ENCODE results near the gene GARNL3.

Gene GARNL3

DNA sequence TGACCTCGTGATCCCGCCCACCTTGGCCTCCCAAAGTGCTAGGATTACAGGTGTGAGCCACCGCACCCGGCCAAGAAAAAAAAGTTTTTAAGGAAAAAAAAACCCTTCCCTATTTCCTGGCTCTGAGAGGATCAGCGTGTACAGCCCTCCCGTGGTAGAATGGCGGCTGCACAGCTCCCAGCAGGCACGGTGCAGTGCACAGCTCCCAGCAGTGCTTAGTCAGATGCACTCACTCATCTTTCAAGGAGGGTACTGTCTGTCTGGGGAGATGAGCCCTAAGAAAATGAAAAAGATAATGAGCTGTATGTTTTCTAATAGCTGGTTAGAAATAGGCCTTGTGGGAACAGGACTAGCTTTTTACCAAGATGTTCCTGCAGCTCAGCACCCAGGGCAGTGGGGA lies 95.7 kb downstream of the GARNL3 start:
- in situ Hi-C loops (cut with HindIII; ENCODE audit: low pct_unique_long_range_greater_than_20kb, low sequenced_read_pairs): no loop called here
- DNase-seq (ENCODE audit: low read depth in 1 of 2, low spot score in 1 of 2): no peak
- TF ChIP-seq JUND (IDR thresholded peaks at IDR 0.05; ENCODE audit: low read depth): no peak

DNA sequence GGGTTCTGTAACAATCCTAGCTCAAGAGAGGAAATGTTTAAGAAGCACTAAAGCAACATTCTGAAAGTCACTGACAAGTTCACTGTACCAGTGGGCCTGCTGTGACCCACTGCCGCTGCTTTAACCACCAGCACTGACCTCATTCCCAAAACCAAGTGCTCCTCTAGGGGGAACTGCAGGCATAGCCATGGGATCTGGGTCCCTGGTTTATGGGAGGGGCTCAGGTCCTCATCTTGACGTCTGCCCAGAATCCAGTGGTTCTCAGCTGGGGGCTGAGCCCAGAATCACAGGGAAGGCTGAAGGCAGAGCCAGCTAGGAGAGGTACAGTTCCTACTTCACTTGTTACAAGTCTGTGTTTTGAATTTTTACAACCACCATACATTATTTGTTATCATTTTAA lies 96.3 kb downstream of the GARNL3 start:
- in situ Hi-C loops (cut with HindIII; ENCODE audit: low pct_unique_long_range_greater_than_20kb, low sequenced_read_pairs): no loop called here
- DNase-seq (ENCODE audit: low read depth in 1 of 2, low spot score in 1 of 2): peak in 1 of 2 experiments; percentile 49
- TF ChIP-seq JUND (IDR thresholded peaks at IDR 0.05; ENCODE audit: low read depth): no peak

GRCh38 chr9:127361561-127361960 lies 97.0 kb downstream of the GARNL3 start:
- TF ChIP-seq JUND (IDR thresholded peaks at IDR 0.05; ENCODE audit: low read depth): no peak
- in situ Hi-C loops (cut with HindIII; ENCODE audit: low pct_unique_long_range_greater_than_20kb, low sequenced_read_pairs): no loop called here
- DNase-seq (ENCODE audit: low read depth in 1 of 2, low spot score in 1 of 2): peak; percentile 31 to 52

DNA sequence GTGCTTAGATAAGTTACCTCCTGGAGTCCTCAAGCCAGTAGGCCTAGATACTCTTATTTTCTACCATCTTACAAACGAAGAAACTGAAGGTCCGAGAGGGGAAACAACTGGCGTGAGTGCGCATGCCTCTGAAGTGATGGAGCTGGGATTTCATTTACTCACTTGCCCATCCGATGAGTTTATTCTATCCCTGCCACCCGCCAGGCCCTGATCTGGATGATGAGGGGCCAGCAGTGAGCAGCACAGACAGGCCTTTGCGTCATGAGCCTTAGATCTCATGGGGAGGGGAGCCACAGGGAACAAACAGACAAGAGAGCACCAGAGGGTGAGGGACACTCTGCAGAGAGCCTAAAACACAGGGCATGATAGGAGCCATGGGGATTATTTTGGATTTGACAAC lies 98.3 kb downstream of the GARNL3 start:
- DNase-seq (ENCODE audit: low read depth in 1 of 2, low spot score in 1 of 2): no peak
- no peak for TF ChIP-seq JUND (IDR thresholded peaks at IDR 0.05; ENCODE audit: low read depth)
- in situ Hi-C loops (cut with HindIII; ENCODE audit: low pct_unique_long_range_greater_than_20kb, low sequenced_read_pairs): no loop called here

- TF ChIP-seq JUND (IDR thresholded peaks at IDR 0.05; ENCODE audit: low read depth): no peak
Measured at GRCh38 chr9:127365461-127365860, 100.9 kb downstream of the GARNL3 start.

DNA sequence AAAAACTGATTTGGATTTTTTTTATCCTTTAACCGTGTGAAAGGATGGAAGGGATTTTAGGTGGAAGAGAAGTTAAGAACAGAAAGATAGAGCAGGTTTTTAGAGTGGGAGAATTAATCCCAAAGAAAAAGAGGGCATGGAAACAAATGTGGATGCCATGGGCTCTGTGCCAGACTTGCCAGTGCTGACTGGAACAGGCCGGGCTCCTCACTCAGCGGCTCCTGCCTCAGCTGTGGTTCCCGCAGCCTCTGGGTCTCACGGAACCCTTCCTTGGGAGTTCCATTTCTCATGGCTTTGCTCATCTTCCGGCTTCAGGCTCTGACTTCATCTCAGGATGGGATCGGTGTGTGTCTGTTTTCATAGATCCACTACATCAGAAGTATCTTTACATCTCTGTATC lies 102.0 kb downstream of the GARNL3 start:
- DNase-seq (ENCODE audit: low read depth in 1 of 2, low spot score in 1 of 2): no peak
- TF ChIP-seq JUND (IDR thresholded peaks at IDR 0.05; ENCODE audit: low read depth): no peak
- in situ Hi-C loops (cut with HindIII; ENCODE audit: low pct_unique_long_range_greater_than_20kb, low sequenced_read_pairs): no loop called here

More at GRCh38 chr9:127365461-127365860, 100.9 kb downstream of the GARNL3 start:
- DNase-seq (ENCODE audit: low read depth in 1 of 2, low spot score in 1 of 2): no peak
- in situ Hi-C loops (cut with HindIII; ENCODE audit: low pct_unique_long_range_greater_than_20kb, low sequenced_read_pairs): no loop called here

DNA sequence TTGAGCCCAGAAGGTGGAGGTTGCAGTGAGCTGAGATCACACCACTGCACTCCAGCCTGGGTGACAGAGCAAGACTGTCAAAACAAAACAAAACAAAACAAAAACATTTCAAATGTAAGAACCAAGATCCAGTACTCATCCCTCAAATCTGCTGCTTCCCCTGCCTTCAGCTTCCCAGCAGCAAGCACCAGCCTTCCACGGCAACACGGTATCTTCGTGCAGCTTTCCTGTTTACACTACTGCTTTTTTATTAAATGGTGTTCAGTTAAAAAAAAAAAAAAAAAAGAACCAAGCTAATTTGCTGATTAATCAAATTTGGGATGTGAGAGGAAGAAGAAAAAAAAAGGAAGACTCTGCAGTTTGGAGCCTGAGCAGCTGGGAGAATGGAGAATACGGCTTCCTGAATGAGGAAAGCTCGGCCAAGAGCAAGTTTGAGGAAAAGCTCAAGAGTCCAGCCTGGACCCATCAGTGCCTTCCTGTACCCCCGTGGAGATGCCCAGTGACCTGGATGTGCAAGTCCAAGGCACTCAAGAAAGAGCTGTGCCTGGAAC lies 104.4 kb downstream of the GARNL3 start:
- TF ChIP-seq JUND (IDR thresholded peaks at IDR 0.05; ENCODE audit: low read depth): no peak
- no peak for DNase-seq (ENCODE audit: low read depth in 1 of 2, low spot score in 1 of 2)
- in situ Hi-C loops (cut with HindIII; ENCODE audit: low pct_unique_long_range_greater_than_20kb, low sequenced_read_pairs): no loop called here

DNA sequence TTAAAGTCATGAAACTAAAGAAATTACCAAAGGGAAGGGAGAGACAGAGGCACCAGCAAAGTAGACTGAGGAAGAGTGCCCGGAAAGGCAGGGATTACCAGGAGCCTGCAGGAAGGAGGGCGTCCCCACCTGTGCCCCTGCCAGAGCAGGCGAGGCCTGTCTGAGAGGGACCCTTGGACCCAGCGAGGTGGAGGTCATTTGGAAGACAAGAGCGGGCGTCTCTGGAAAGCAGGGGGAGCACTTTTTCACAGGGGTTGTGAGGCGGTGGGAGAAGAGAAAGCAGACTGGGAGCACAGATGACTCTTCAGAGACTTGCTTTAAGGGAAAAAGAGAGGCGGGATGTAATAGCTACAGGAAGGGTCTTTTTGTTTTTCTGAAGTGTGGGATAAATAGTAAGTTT lies 104.9 kb downstream of the GARNL3 start:
- in situ Hi-C loops (cut with HindIII; ENCODE audit: low pct_unique_long_range_greater_than_20kb, low sequenced_read_pairs): no loop called here
- no peak for DNase-seq (ENCODE audit: low read depth in 1 of 2, low spot score in 1 of 2)
- no peak for TF ChIP-seq JUND (IDR thresholded peaks at IDR 0.05; ENCODE audit: low read depth)

DNA sequence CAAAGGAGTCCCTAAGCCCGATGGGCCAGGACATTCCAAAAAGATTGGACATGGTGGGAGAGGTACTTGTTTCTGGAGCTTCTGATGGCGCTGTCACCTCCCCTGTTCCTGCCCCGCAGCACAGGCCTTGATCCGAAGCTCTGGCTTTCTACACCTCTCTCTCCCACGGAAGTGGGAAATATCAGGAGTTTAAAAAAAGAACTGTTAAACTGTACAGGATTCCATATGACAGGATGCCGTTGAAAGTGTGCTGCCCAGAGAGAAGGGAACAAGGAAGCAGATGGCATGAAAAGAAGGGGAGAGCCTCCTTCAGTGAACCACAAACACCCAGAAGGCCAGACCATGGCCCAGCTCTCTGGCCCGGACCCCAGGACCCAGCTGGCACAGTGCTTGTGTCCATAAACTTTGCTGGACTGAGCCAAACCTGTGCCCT lies 105.6 kb downstream of the GARNL3 start:
- no peak for TF ChIP-seq JUND (IDR thresholded peaks at IDR 0.05; ENCODE audit: low read depth)
- in situ Hi-C loops (cut with HindIII; ENCODE audit: low pct_unique_long_range_greater_than_20kb, low sequenced_read_pairs): no loop called here
- no peak for DNase-seq (ENCODE audit: low read depth in 1 of 2, low spot score in 1 of 2)

DNA sequence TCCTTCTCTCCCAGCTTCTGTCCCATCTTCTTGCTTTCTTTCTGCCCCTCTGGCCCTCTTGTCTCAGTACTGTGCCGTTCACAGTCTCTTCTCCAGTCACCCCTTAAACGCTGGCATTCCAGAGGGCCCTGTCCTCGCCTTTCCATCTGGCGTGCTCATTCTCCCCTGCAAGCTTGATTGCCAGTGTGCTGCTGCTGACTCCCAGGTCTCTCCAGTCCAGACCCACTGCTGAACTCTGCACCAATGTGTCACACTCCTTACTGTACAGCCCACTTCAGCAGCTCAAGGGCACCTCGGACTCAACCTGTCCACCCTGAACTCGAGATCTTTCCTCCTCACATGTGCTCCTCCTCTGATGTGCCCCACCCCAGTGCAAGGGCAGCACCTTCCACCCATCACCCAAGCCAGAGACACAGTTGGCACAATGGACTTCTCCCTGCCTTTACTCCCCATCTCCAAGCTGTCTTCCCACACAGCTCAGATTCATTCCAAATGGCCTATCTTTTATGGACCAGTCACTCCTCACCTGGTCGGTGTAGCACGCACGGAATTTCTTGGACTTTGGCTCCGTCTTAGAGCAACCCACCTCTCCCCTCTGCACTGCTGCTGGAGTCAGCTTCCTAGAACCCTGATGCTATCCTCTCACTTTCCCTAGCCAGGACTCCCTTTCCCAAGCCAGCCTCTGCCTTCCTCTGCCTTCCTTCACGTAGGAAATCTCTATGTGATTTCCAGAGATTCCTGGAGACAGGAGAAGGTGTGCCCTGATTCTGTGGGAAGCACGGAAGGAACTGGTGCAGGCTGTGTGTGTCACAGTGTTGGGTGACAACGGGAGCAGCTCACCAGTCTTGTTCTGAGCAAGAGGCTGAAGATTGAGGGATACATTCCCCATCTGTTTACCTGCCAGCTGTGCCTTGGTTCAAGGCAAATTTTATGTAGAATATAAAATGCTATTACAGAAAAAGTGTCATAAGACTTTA lies 106.4 kb downstream of the GARNL3 start:
- no peak for TF ChIP-seq JUND (IDR thresholded peaks at IDR 0.05; ENCODE audit: low read depth)
- DNase-seq (ENCODE audit: low read depth in 1 of 2, low spot score in 1 of 2): no peak
- in situ Hi-C loops (cut with HindIII; ENCODE audit: low pct_unique_long_range_greater_than_20kb, low sequenced_read_pairs): no loop called here

DNA sequence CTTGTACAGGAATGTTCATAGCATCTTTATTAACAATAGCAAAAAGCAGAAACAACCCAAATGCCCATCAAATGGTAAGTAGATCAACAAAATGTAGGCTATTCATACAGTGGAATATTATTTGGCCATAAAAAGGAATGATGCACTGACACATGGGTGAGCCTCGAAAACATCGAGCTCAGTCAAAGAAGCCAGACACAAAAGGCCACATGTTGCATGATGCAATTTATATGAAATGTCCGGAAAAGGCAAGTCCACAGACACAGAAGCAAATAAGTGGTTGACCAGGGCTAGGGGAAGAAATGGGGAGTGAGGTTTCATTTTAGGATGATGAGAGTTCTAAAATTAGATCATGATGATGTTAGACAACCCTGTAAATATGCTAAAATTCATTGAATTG lies 115.9 kb downstream of the GARNL3 start:
- no peak for TF ChIP-seq JUND (IDR thresholded peaks at IDR 0.05; ENCODE audit: low read depth)
- in situ Hi-C loops (cut with HindIII; ENCODE audit: low pct_unique_long_range_greater_than_20kb, low sequenced_read_pairs): no loop called here
- no peak for DNase-seq (ENCODE audit: low read depth in 1 of 2, low spot score in 1 of 2)

GRCh38 chr9:127382541-127382940 lies 118.0 kb downstream of the GARNL3 start:
- DNase-seq (ENCODE audit: low read depth in 1 of 2, low spot score in 1 of 2): no peak
- TF ChIP-seq JUND (IDR thresholded peaks at IDR 0.05; ENCODE audit: low read depth): no peak
- in situ Hi-C loops (cut with HindIII; ENCODE audit: low pct_unique_long_range_greater_than_20kb, low sequenced_read_pairs): no loop called here

DNA sequence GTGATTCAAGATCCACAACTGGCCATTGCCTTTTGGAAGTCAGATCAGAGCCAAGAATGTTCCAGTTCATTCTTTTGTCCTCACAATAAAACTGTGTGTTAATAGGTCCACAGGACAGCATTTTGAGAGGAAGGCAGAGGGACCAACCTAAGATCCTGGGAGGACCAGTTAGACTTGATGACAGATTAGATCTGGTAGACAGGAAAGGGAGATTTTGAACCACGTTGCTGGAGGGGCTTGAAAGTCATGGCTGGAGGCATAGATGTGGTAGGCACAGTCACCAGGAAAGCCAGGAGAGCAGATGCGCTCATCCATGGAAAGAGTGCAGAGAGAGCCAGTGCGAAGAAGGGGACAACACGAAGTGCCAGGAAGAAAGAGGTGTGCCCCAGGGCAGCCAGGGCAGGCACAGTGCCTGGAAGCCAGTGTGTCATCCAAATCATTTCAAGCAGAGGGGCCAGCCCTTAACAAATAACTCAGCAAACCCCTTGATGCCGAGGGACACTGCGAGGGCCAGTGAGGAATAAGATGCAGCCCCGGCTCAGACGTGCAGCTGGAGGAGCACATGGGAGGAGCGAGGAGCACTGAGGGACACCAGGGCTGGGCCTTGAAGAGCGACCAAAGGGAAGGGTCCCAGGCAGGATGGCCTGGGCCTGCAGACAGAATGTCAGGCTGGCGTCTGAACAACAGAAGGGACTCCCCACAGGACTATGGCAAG lies 119.6 kb downstream of the GARNL3 start:
- in situ Hi-C loops (cut with HindIII; ENCODE audit: low pct_unique_long_range_greater_than_20kb, low sequenced_read_pairs): no loop called here
- no peak for TF ChIP-seq JUND (IDR thresholded peaks at IDR 0.05; ENCODE audit: low read depth)

More for the DNA sequence above, 119.6 kb downstream of the GARNL3 start:
- DNase-seq (ENCODE audit: low read depth in 1 of 2, low spot score in 1 of 2): peak in 1 of 2 experiments; percentile 42
